A673 (cell line): Measurements from ENCODE around the gene SAMHD1. TPM values are rescaled to one million over a fixed set of nuclear protein-coding genes. Genes with fewer than 3 reads are reported as not detected.

Source experiments
- BruUV-seq: library from RNA; stranded (reverse); fragments of 400-500 nt; replicated peaks from 2 replicates; lab custom pipeline; 2021; lab: Mats Ljungman, UMichigan
- CTCF ChIA-PET: fragments of 300-600 bp; sonication (Branson Sonifier 250); formaldehyde crosslinking; loops from one replicate; lab custom pipeline; 2022; ENCODE audit warnings: antibody characterized with exemption; lab: Charles Lee
- POLR2A ChIA-PET: fragments of 300-600 bp; sonication (Branson Sonifier 250); formaldehyde crosslinking; loops from one replicate; lab custom pipeline; 2022; ENCODE audit warnings: antibody characterized with exemption; ENCODE audit not compliant: low non-redundant PET; lab: Charles Lee
- DNase-seq: peaks from one replicate; pipeline ENCODE4 v3.0.0-alpha.2; 2015; ENCODE audit warnings: low spot score
- H3K27ac ChIP-seq: fragments of 200-600 bp; sonication (generic); 2 replicates; pipeline ENCODE4 v1.5.1; 2016; ENCODE audit warnings: mixed run types, low read depth, mild to moderate bottlenecking, mixed read lengths, antibody characterized with exemption, low read length; ENCODE audit not compliant: poor library complexity, severe bottlenecking
- H3K27me3 ChIP-seq: fragments of 200-600 bp; sonication (generic); replicated peaks from 2 replicates; pipeline ENCODE4 v1.6.1; 2017; ENCODE audit warnings: mixed run types, low read depth, mild to moderate bottlenecking, mixed read lengths, antibody characterized with exemption, low read length; ENCODE audit not compliant: insufficient read depth, poor library complexity
- H3K36me3 ChIP-seq: fragments of 200-600 bp; sonication (generic); 2 replicates; pipeline ENCODE4 v1.6.1; 2016; ENCODE audit warnings: mixed run types, mild to moderate bottlenecking, mixed read lengths, antibody characterized with exemption, low read length; ENCODE audit not compliant: insufficient read depth, poor library complexity, severe bottlenecking
- H3K4me1 ChIP-seq: fragments of 200-600 bp; sonication (generic); 2 replicates; pipeline ENCODE4 v1.6.1; 2017; ENCODE audit warnings: mixed run types, mild to moderate bottlenecking, mixed read lengths, antibody characterized with exemption, low read length; ENCODE audit not compliant: insufficient read depth, poor library complexity, severe bottlenecking
- H3K4me3 ChIP-seq: fragments of 200-600 bp; sonication (generic); 2 replicates; pipeline ENCODE4 v1.5.1; 2016; ENCODE audit warnings: low read depth, mixed run types, mild to moderate bottlenecking, mixed read lengths, low read length; ENCODE audit not compliant: poor library complexity, severe bottlenecking
- H3K9me3 ChIP-seq: fragments of 200-600 bp; sonication (generic); 2 replicates; pipeline ENCODE4 v1.6.1; 2016; ENCODE audit warnings: mixed run types, low read depth, mild to moderate bottlenecking, mixed read lengths, antibody characterized with exemption, low read length; ENCODE audit not compliant: poor library complexity, severe bottlenecking
- CTCF ChIP-seq: fragments of 300-800, 200-600 bp; sonication (generic); conservative IDR thresholded peaks from 2 replicates; pipeline ENCODE4 v1.5.1; 2017; ENCODE audit warnings: low read depth, mild to moderate bottlenecking, antibody characterized with exemption, low read length, moderate library complexity, mixed read lengths
- EZH2 ChIP-seq: fragments of 200-600 bp; sonication (generic); IDR thresholded peaks from 2 replicates; pipeline ENCODE4 v1.6.1; 2017; ENCODE audit warnings: borderline replicate concordance, low read depth, mild to moderate bottlenecking, mixed read lengths, antibody characterized with exemption, low read length; ENCODE audit not compliant: poor library complexity, severe bottlenecking
- intact Hi-C: fragments of 100-400 bp; cut with micrococcal nuclease; formaldehyde crosslinking; loops from one replicate; pipeline ENCODE4 v1.10.0; 2022; ENCODE audit not compliant: unreplicated experiment
- total RNA-seq: library from RNA; stranded (reverse); gene quantifications from 2 replicates; pipeline ENCODE4 v1.2.3, GENCODE V29; 2021

Gene SAMHD1
- total RNA-seq, 1 experiment from 2014 or later, result 10.9 TPM

- ChIA-PET POLR2A (no interaction called here), CTCF (interaction anchor here (1.0 kb wide), 1 partner anchor 10 kb away, joined by 3 read pairs; a partner anchor contains a TSS)
- DNase-seq, result no peak
- H3K4me1 ChIP-seq, result no peaks in the 10 kb centered on the region
- no peak overlapping the region for H3K27ac ChIP-seq
- H3K4me3 ChIP-seq, result no peak overlapping the region
- no TSS peak for BruUV-seq
- H3K27me3 ChIP-seq, result no peaks in the 10 kb centered on the region
- TF ChIP-seq CTCF (no peak), EZH2 (no peak)
- H3K9me3 ChIP-seq, result no peaks in the 10 kb centered on the region
- intact Hi-C loops, result no loop called here
- no peaks in the 10 kb centered on the region for H3K36me3 ChIP-seq
Observed at GRCh38 chr20:36872852-36873251, 78.7 kb downstream of the SAMHD1 start.

GRCh38 chr20:36871640-36872570 is 79.6 kb downstream of the SAMHD1 start:
- DNase-seq, result no peak
- POLR2A ChIA-PET, result interaction anchor here (0.6 kb wide), 1 partner anchor 30 kb away, joined by 3 read pairs; no protein-coding TSS in a partner anchor
- no TSS peak for BruUV-seq

More at GRCh38 chr20:36871640-36872570, 79.6 kb downstream of the SAMHD1 start:
- Histone ChIP-seq H3K4me1 (no peaks in the 10 kb centered on the region), H3K27me3 (no peaks in the 10 kb centered on the region), H3K36me3 (no peaks in the 10 kb centered on the region), H3K27ac (no peak overlapping the region), H3K4me3 (no peak overlapping the region), H3K9me3 (no peaks in the 10 kb centered on the region)
- CTCF ChIA-PET, result interaction anchor here (1.0 kb wide), 1 partner anchor 9 kb away, joined by 3 read pairs; a partner anchor contains a TSS
- intact Hi-C loops, result no loop called here
- TF ChIP-seq EZH2, result no peak
- TF ChIP-seq CTCF, result no peak
